Measurements from ENCODE around the gene AMY2B.

GRCh38 chr1:103576065-103576464, 4.7 kb downstream of the AMY2B start:
- TF ChIP-seq RFX5 (IDR thresholded peaks at IDR 0.05; ENCODE audit: low read depth, low read length) (no peak), CTCF (conservative IDR thresholded peaks at IDR 0.05; ENCODE audit: low read depth, low read length) (no peak), MXI1 (IDR thresholded peaks at IDR 0.05; ENCODE audit: borderline replicate concordance, low read depth, low read length) (no peak), BHLHE40 (IDR thresholded peaks at IDR 0.05; ENCODE audit: low read depth, low read length) (no peak), POLR2A (IDR thresholded peaks at IDR 0.05; ENCODE audit: low read depth, low read length) (no peak), USF2 (IDR thresholded peaks at IDR 0.05; ENCODE audit: low read depth, low read length) (no peak), RAD21 (IDR thresholded peaks at IDR 0.05; ENCODE audit: low read length) (no peak), CHD1 (IDR thresholded peaks at IDR 0.05; ENCODE audit: low read depth, low read length) (no peak), NFE2L2 (IDR thresholded peaks at IDR 0.05; ENCODE audit: low read depth, low read length) (no peak), CEBPB (IDR thresholded peaks at IDR 0.05; ENCODE audit: low read depth, low read length) (no peak), MAFK (IDR thresholded peaks at IDR 0.05; ENCODE audit: low read depth, low read length) (no peak), SMC3 (IDR thresholded peaks at IDR 0.05; ENCODE audit: low read depth, low read length) (no peak)
- TF ChIP-seq, protein P1, sequence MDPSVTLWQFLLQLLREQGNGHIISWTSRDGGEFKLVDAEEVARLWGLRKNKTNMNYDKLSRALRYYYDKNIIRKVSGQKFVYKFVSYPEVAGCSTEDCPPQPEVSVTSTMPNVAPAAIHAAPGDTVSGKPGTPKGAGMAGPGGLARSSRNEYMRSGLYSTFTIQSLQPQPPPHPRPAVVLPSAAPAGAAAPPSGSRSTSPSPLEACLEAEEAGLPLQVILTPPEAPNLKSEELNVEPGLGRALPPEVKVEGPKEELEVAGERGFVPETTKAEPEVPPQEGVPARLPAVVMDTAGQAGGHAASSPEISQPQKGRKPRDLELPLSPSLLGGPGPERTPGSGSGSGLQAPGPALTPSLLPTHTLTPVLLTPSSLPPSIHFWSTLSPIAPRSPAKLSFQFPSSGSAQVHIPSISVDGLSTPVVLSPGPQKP (IDR thresholded peaks at IDR 0.05; ENCODE audit: borderline replicate concordance, low read depth, low read length) = no peak

Data from IMR-90 (cell line).